Activated CD8-positive, alpha-beta memory T cell treated with anti-CD3 and anti-CD28 coated beads, Interleukin-2, amount 50 U/mL, for 48 hours (primary cell): ENCODE measurements around the gene PLOD2.

ENCODE experiments used
- DNase-seq: peaks from one replicate; pipeline ENCODE4 v3.0.0-alpha.2; 2020

Gene PLOD2

GRCh38 chr3:146092230-146092629 lies 68.8 kb downstream of the PLOD2 start:
- DNase-seq: no peak

GRCh38 chr3:146091397-146091796 lies 69.6 kb downstream of the PLOD2 start:
- DNase-seq: no peak

- DNase-seq: no peak
Measured at GRCh38 chr3:146090521-146090920, 70.5 kb downstream of the PLOD2 start.

GRCh38 chr3:146088840-146089239 lies 72.1 kb downstream of the PLOD2 start:
- DNase-seq: no peak

- no peak for DNase-seq
Measured at GRCh38 chr3:146087116-146087515, 73.9 kb downstream of the PLOD2 start.

- DNase-seq: no peak
Measured at GRCh38 chr3:146086211-146086610, 74.8 kb downstream of the PLOD2 start.

- no peak for DNase-seq
Measured at GRCh38 chr3:146085678-146086077, 75.3 kb downstream of the PLOD2 start.

- DNase-seq: no peak
Measured at GRCh38 chr3:146080578-146080977, 80.4 kb downstream of the PLOD2 start.

GRCh38 chr3:146078031-146078430 lies 83.0 kb downstream of the PLOD2 start:
- DNase-seq: no peak

- DNase-seq: no peak
Measured at GRCh38 chr3:146077181-146077580, 83.8 kb downstream of the PLOD2 start.

- DNase-seq: no peak
Measured at GRCh38 chr3:146072824-146073223, 88.2 kb downstream of the PLOD2 start.

GRCh38 chr3:146072061-146072460 lies 88.9 kb downstream of the PLOD2 start:
- DNase-seq: no peak

GRCh38 chr3:146071632-146072031 lies 89.4 kb downstream of the PLOD2 start:
- DNase-seq: no peak

- DNase-seq: no peak
Measured at GRCh38 chr3:146067048-146067447, 93.9 kb downstream of the PLOD2 start.

- DNase-seq: no peak
Measured at GRCh38 chr3:146065573-146066006, 95.4 kb downstream of the PLOD2 start.

- DNase-seq: no peak
Measured at GRCh38 chr3:146058241-146058640, 102.7 kb downstream of the PLOD2 start.

GRCh38 chr3:146052791-146053310 lies 108.1 kb downstream of the PLOD2 start:
- no peak for DNase-seq

GRCh38 chr3:146052056-146052790 lies 108.8 kb downstream of the PLOD2 start:
- no peak for DNase-seq

- no peak for DNase-seq
Measured at GRCh38 chr3:146050691-146051090, 110.3 kb downstream of the PLOD2 start.

GRCh38 chr3:146047485-146047884 lies 113.5 kb downstream of the PLOD2 start:
- no peak for DNase-seq

GRCh38 chr3:146044046-146044445 lies 116.9 kb downstream of the PLOD2 start:
- no peak for DNase-seq

- no peak for DNase-seq
Measured at GRCh38 chr3:146040630-146041029, 120.4 kb downstream of the PLOD2 start.

GRCh38 chr3:146037697-146038096 lies 123.3 kb downstream of the PLOD2 start:
- DNase-seq: no peak

- DNase-seq: no peak
Measured at GRCh38 chr3:146036281-146036680, 124.7 kb downstream of the PLOD2 start.

- DNase-seq: no peak
Measured at GRCh38 chr3:146035366-146035765, 125.6 kb downstream of the PLOD2 start.
